22Rv1 (cell line): ENCODE data around the gene ASPRV1.

Experiments
- ZFX ChIP-seq: fragments of 450-650 bp; IDR thresholded peaks from 2 replicates; pipeline ENCODE4 v1.6.1; 2017; ENCODE audit warnings: antibody characterized with exemption, borderline replicate concordance
- TF ChIP-seq, protein P1 (sequence below): fragments of 450-650 bp; IDR thresholded peaks from 2 replicates; pipeline ENCODE4 v1.5.1; 2017; ENCODE audit warnings: mild to moderate bottlenecking

DNA sequence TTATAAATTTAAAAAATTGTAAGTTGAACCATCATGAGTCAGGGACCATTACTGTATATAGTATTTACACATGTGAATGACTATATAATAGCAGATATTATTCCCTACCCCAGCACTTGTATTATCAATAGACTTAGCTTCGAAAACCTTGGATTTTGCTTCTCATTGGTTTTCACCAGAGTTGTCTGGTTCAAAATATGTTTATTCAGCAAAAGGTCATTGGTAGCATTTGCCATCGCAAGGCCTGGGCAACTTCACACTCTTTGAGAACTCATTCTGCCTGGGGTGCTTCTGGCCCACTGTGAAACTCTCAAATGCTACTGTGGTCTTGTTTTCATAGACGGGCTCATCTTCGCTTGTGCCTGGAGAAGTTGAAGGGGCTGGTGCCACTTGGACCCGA lies 26.4 kb downstream of the ASPRV1 start:
- TF ChIP-seq, protein P1, sequence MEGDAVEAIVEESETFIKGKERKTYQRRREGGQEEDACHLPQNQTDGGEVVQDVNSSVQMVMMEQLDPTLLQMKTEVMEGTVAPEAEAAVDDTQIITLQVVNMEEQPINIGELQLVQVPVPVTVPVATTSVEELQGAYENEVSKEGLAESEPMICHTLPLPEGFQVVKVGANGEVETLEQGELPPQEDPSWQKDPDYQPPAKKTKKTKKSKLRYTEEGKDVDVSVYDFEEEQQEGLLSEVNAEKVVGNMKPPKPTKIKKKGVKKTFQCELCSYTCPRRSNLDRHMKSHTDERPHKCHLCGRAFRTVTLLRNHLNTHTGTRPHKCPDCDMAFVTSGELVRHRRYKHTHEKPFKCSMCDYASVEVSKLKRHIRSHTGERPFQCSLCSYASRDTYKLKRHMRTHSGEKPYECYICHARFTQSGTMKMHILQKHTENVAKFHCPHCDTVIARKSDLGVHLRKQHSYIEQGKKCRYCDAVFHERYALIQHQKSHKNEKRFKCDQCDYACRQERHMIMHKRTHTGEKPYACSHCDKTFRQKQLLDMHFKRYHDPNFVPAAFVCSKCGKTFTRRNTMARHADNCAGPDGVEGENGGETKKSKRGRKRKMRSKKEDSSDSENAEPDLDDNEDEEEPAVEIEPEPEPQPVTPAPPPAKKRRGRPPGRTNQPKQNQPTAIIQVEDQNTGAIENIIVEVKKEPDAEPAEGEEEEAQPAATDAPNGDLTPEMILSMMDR, result no peak
- no peak for TF ChIP-seq ZFX
